ENCODE results near the gene MAPK13.

Gene MAPK13

DNA sequence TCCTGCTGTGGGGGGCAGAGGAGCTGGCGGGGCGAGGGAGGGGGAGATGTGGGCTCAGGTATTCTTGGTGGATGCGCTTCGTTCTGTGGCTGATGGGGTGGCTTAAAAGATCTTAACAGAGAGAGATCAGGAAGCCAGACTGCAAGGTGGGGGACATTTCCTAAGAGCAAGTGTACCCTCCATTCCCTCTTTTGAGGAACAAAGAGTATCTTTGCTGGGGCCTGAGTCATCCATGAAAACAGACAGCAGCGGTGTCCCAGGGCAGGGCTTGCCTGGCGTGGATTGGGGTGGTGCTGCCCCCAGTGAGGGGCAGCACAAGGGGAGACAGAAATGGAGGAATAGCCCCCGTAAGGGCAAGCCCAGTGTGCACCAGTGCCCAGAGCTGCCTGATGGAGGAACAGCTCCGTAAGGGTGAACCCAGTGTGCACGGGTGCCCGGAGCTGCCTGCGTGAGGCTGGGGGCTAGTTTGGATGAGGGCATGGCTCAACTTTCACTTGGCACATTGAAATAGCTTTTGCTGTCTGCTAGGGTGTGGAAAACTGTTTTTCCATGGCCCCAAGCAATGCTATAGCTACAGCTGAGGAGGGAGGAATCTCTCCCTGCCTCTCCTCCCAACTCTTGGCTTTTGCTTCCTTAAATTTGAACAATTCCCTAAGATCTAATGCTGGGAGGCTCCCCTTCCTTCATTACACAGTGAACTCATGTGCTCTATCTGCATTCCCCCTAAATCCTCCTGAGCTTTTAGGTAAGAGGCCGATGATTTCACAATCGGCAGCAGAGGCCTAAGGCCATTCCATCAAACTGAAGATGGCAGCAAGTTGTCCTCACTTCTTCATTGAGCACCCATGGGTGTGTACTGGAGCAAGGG is 12.9 kb downstream of the MAPK13 start:
- no peak for DNase-seq (ENCODE audit: low read depth in 2 of 3, low spot score in 1 of 3)

DNA sequence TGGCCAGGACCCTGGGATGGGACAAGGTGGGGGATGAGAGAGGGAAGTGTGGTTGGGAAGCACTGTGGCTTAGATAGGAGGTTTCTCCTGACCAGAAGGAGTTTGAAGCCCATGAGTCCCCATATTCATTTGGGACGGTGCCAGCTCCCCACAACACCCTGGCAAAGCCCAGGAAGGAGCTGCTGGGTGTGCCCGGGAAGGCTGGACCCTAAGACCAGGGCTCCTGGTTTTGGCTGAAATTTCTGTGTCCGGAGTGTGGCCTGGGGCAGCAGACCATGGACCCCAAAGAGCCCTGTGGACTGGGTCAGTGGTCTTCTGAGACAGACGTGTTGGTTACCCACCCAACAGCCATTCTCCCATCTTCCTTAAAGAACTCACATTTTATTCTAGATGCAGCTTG is 15.2 kb downstream of the MAPK13 start:
- DNase-seq (ENCODE audit: low read depth in 2 of 3, low spot score in 1 of 3), result no peak

DNA sequence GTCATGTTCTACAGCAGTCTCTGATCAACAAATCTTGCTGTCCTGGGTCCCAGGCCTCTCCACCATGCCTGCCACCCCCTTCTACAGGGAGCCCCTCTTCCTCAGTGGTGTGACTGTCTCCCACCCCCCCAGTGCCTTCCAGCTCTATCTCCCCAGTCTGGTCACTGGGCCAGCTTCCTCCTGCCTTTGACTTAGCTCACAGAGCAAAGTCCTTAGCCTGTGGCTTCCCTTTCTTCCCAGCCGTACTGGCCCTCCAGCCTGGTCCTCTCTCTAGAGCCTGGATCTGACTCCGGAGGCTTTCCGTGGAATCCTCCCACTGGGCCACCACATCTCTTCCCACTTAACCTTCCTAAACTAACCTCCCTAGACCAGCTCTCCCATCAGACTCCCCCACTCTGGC is 17.0 kb downstream of the MAPK13 start:
- no peak for DNase-seq (ENCODE audit: low read depth in 2 of 3, low spot score in 1 of 3)

DNA sequence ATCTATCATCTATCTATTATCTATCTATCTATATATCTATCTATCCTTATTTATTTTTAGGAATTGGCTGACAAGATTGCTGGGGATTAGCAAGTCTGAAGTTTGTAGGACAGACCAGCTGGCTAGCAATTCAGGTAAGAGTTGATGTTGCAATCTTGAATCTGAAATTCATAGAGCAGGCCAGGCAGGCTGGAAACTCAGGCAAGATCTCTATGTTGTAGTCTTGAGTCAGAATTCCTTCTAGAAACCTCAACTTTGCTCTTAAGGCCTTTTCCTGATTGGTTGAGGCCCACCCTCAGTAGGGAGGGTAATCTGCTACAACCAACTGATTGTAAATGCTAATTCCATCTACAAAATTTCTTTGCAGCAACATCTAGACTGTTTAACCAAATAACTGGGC is 19.2 kb downstream of the MAPK13 start:
- no peak for DNase-seq (ENCODE audit: low read depth in 2 of 3, low spot score in 1 of 3)

DNA sequence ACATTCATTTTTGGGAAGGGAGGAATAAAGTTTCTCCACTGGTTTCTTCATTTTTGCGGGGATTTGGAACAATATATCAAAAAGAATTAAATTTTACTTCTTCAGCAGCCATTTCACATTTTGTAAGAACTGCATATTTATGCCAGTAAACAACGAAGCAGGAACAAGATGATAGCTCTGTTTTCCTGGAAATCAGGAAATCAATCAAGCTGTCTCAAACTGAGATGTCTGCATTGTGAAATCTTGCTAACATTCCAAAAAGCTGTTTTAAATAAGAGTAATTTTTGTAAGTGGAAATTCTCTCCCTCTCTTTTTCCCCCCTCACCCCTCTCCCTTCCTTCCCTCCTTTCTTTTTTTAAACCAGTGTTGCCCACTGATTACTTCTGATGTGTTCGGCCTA is 20.0 kb downstream of the MAPK13 start:
- no peak for DNase-seq (ENCODE audit: low read depth in 2 of 3, low spot score in 1 of 3)

DNA sequence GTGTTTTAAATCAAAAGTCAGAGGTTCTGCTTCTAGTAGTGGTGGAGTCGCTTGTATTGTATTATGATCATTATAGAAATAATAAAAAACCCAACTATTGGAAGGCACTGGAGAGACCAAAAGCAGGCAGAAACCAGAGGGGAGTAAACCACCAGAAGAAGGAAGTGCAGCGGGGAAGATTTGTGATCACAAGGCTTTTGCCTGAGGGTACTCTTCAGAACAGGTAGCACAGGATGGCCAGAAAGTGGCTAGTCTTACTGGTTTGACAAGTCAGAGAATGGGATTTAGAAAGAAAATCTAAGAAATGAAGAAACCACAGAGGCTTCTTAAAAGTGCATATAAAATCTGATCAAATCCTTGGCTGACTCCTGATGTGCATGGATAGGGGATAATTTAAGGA is 24.0 kb downstream of the MAPK13 start:
- no peak for DNase-seq (ENCODE audit: low read depth in 2 of 3, low spot score in 1 of 3)

DNA sequence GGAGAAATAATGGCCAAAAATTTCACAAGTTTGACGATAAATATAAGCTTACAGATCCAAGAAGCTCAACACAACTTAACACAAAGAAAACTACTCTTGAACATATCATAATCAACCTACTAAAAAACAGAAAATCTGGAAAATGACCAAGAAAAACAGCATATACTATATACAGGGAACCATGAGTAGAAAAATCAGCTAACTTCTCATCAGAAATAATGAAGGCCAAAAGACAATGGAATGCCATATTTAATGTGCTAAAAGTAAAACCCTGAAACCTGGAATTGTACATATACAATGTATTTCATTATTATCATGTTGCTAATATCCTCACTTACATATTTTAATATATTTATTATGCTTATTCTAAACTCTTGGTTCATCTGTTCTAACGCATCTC is 25.3 kb downstream of the MAPK13 start:
- no peak for DNase-seq (ENCODE audit: low read depth in 2 of 3, low spot score in 1 of 3)

DNA sequence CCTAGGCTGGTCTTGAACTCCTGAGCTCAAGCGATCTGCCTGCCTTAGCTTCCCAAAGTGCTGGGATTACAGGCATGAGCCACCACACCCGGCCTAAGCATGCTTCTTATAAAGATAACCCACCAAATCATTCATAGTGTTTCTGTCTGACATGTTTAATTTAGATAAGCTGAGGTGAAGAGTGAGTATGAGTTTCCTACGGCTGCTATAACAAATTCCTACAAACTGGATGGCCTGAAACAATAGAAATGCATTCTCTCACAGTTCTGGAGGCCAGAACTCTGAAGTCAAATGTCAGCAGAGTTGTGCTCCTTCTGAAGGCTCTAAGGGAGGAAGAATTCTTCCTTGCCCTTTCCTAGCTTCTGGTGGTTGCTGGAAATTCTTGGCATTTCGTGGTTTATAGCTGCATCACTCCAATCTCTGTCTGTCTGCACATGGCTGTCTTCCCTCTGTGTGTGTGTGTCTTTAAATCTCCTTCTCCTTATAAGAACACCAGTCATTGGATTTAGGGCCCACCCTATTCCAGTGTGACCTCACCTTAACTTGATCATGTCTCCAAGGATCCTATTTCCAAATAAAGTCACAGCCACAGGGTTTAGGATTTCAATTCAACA is 29.9 kb downstream of the MAPK13 start:
- DNase-seq (ENCODE audit: low read depth in 2 of 3, low spot score in 1 of 3), result no peak

DNA sequence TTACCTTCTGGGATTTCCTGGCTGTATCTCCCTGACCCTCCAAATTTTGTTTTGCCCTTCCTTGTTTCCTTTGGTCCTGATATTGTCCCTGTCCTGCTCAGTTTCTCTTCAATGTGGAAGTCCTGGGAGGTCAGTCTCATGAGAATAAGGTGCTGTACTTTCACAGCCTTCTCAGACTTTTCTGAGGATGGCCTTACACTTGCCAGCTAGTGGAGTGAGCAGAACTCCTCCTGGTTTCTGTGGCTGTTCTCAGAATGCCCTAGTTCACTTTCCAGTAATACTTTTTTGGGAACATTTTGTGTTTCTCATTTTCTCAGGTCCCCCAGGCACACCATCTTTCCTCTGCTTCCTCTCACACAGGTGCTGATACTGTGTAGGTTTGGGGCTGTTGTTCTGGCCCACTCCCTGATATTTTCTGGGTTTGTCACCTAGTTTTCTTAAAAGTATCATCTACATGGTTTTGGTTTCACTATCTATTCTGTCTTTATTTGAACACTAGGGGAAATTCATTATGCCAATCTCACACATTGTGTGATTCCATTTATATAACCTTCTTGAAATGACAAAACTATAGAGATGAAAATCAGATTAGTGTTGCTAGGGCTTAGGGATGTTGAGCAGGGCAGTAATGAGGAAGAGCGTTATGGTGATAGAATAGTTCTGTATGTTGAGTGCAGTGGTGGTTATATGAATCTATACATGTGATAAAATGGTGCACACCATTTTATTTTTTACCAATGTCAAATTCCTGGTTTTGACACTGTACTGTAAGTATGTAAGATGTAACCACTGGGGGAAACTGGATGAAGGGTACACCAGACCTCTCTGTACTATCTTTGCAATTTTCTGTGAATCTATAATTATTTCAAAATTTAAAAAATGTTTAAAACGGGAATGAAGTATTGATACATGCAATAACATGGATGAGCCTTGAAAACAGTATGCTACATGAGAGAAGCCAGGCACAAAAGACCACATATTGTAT is 39.0 kb downstream of the MAPK13 start:
- no peak for DNase-seq (ENCODE audit: low read depth in 2 of 3, low spot score in 1 of 3)

DNA sequence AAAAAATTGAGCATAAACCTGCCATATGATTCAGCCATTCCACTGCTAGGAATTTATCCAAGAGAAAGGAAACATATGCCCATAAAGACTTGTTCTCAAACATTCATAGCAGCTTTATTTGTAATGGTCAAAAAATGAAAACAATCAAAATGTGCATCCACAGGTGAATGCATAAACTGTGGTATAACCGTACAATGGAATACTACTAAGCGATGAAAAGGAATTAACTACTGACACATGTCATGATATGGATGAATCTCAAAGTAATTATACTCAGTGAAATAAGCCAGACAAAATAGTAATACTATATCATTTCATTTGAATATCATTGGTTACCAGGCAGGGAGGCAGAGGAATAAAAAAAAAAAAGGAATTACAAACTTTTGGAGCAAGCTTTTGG is 40.4 kb downstream of the MAPK13 start:
- no peak for DNase-seq (ENCODE audit: low read depth in 2 of 3, low spot score in 1 of 3)

DNA sequence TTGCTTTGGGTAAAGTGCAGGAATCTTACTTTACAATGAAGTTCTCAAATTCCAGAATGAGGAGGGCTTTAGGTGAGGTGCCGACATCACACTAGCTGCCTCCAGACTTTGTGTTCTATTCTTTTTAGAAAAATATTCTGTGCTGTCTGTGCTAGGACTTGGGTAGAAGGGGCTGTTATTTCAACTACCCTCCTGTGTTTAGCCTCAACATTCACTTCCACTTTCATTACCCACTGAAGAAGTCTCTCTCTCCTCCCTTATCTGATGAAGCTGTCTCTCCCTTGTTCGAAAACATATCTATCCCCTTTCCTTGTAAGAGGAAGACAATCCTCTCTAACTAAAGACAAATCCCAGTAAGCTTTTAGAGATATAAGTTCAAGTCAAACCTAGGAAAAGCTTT is 41.3 kb downstream of the MAPK13 start:
- no peak for DNase-seq (ENCODE audit: low read depth in 2 of 3, low spot score in 1 of 3)

DNA sequence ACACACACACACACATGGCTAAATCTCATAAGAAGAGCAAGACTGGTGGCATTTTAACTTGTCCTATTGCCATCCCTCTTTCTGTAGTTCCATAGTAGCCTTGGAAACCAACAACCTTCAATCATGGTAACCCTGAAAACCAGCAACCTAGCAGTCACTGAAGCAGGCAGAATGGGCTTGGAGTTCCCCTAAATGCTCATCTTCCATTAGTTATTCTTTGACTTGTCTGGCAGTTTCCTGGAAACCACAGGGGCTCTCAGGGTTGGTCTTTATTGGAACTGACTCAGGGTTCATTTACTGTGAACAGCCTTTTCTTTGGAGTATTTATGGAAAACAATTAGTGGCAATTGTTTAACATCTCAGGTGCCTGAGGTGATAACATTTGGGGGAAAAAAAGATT is 46.9 kb downstream of the MAPK13 start:
- DNase-seq (ENCODE audit: low read depth in 2 of 3, low spot score in 1 of 3), result no peak

DNA sequence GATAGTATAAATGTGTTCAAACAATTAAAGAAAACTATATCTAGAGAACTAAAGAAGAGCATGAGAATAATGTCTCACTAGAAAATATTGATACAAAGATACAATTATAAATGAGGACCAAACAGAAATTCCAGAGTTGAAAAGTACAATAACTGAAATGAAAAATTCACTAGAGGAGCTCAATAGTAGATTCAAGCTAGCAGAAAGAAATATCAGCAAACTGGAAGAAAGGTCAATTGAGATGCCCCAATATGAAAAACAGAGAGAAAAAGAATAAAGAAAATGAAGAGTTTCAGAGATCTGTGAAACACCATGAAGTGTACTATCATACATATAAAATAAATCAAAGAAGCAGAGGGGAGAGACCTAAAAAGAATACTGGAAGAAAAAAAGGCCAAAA is 48.2 kb downstream of the MAPK13 start:
- DNase-seq (ENCODE audit: low read depth in 2 of 3, low spot score in 1 of 3), result no peak

DNA sequence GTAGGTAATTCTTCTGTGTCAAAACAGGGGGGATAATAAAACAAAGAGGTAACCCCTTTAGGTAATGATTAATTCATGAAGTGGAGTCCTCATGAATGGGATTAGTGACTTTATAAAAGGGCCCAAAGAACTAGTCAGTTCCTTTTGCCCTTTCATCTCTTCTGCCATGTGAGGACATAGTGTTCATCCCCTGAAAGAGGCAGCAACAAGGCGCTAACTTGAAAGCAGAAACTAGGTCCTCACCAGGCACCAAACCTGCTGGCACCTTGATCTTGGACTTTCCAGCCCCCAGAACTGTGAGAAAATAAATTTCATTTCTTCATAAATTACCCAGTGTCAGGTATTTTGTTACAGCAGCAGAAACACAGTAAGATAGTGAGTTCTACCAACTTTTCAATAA is 49.8 kb downstream of the MAPK13 start:
- no peak for DNase-seq (ENCODE audit: low read depth in 2 of 3, low spot score in 1 of 3)

DNA sequence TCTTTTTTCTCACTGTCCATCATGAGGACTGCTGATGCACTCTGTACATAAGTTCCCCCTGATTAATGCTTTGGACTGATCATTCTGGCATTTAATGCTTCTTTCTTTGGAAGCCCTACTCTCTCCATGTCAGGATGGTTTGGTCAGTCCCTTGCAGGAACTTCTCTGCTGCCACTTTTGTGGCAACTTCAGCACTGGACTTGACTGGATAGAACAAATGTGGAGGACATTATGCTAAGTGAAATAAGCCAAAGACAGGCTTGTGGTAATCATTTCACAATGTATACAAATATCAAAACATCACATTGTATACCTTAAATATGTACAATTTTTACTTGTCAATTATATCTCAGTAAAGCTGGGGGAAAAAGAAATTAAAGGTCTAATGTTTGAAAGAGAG is 54.0 kb downstream of the MAPK13 start:
- DNase-seq (ENCODE audit: low read depth in 2 of 3, low spot score in 1 of 3), result no peak

DNA sequence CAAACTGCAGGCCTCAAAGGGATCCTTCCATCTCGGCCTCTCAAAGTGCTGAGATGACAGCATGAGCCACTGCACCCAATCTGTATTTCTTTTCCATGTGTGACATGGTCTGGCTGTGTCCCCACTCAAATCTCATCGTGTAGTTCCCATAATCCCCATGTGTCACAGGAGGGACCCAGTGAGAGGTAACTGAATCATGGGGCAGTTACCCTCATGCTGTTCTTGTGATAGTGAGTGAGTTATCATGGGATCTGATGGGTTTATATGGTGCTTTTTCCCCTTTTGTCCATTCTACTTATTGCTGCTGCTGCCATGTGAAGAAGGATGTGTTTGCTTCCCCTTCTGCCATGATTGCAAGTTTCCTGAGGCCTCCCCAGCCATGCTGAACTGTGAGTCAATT is 55.9 kb downstream of the MAPK13 start:
- no peak for DNase-seq (ENCODE audit: low read depth in 2 of 3, low spot score in 1 of 3)

DNA sequence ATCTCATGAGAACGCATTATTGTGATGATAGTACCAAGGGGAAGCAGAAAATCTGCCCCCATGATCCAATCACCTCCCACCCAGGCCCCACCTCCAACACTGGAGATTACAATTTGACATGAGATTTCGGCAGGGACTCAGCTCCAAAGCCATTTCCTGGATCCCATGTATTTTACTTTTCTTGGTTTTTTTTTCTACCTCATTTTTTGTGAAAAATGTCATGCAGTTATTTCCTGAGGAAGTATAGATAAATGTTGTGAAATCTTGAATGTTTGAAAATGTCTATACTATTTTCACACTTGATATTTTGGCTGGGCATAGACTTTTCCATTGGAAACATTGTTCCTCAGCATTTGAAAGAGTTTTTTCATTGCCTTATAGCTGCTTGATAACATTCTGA is 57.1 kb downstream of the MAPK13 start:
- DNase-seq (ENCODE audit: low read depth in 2 of 3, low spot score in 1 of 3), result no peak

Data from stimulated activated CD4-positive, alpha-beta T cell treated with anti-CD3 and anti-CD28 coated beads, Interleukin-12 subunit alpha, Interleukin-12 subunit beta, amount 100 ng/mL, for 48 hours (primary cell).